Measurements from ENCODE around the gene ZNF335. TPM values are rescaled to one million over a fixed set of nuclear protein-coding genes. Genes with fewer than 3 reads are reported as not detected.

The ZNF335 gene
- total RNA-seq, 1 donor from 2014 or later: 7.2 TPM

- Mint-ChIP-seq H3K27ac (no peak overlapping the region), H3K9me3 (no peaks in the 10 kb centered on the region), H3K36me3 (no peaks in the 10 kb centered on the region), H3K4me1 (peaks cover 31% of the 10 kb centered on the region), H3K27me3 (ENCODE audit: insufficient read depth, low read depth) (peaks cover 5% of the 10 kb centered on the region), H3K4me3 (no peak overlapping the region)
- Histone ChIP-seq H3K79me2 (ENCODE audit: low read depth) (no peaks in the 10 kb centered on the region), H4K20me1 (ENCODE audit: low read depth) (no peaks in the 10 kb centered on the region), H3K36me3 (no peaks in the 10 kb centered on the region), H3K4me1 (peaks cover 11% of the 10 kb centered on the region), H3K27me3 (no peaks in the 10 kb centered on the region), H3K27ac (no peak overlapping the region), H2AFZ (replicated peaks) (no peak overlapping the region), H3K9me3 (ENCODE audit: low read depth) (no peaks in the 10 kb centered on the region), H3F3A (ENCODE audit: low read depth) (no peaks in the 10 kb centered on the region), H3K9ac (no peak overlapping the region), H3K4me3 (no peak overlapping the region), H3K4me2 (no peak overlapping the region)
- no peak for DNase-seq (ENCODE audit: low spot score)
- TF ChIP-seq CTCF (IDR thresholded peaks at IDR 0.05) (no peak), EZH2phosphoT487 (IDR thresholded peaks at IDR 0.05) (no peak), EZH2 (IDR thresholded peaks at IDR 0.05) (no peak)
Measured at GRCh38 chr20:46004889-46005473, 33.0 kb upstream of the ZNF335 start.

GRCh38 chr20:46004187-46004586 is 32.2 kb upstream of the ZNF335 start:
- H3K4me1 Mint-ChIP-seq: peaks cover 32% of the 10 kb centered on the region
- Histone ChIP-seq H3K9me3 (ENCODE audit: low read depth) (no peaks in the 10 kb centered on the region), H3K36me3 (no peaks in the 10 kb centered on the region), H2AFZ (replicated peaks) (no peak overlapping the region), H3K4me2 (no peak overlapping the region), H4K20me1 (ENCODE audit: low read depth) (no peaks in the 10 kb centered on the region), H3K27me3 (no peaks in the 10 kb centered on the region), H3K4me3 (no peak overlapping the region), H3F3A (ENCODE audit: low read depth) (no peaks in the 10 kb centered on the region), H3K27ac (no peak overlapping the region), H3K79me2 (ENCODE audit: low read depth) (no peaks in the 10 kb centered on the region), H3K9ac (no peak overlapping the region), H3K4me1 (peaks cover 11% of the 10 kb centered on the region)
- no peak overlapping the region for H3K27ac Mint-ChIP-seq
- H3K27me3 Mint-ChIP-seq (ENCODE audit: insufficient read depth, low read depth): peaks cover 3% of the 10 kb centered on the region
- no peaks in the 10 kb centered on the region for H3K9me3 Mint-ChIP-seq
- H3K4me3 Mint-ChIP-seq: no peak overlapping the region
- H3K36me3 Mint-ChIP-seq: no peaks in the 10 kb centered on the region
- DNase-seq (ENCODE audit: low spot score): no peak
- no peak for TF ChIP-seq EZH2 (IDR thresholded peaks at IDR 0.05)

- Histone ChIP-seq H3K36me3 (no peaks in the 10 kb centered on the region), H3K79me2 (ENCODE audit: low read depth) (no peaks in the 10 kb centered on the region), H3K27ac (no peak overlapping the region), H4K20me1 (ENCODE audit: low read depth) (no peaks in the 10 kb centered on the region), H3K9ac (no peak overlapping the region), H3K27me3 (no peaks in the 10 kb centered on the region), H3K4me2 (no peak overlapping the region), H3K4me3 (no peak overlapping the region), H3F3A (ENCODE audit: low read depth) (no peaks in the 10 kb centered on the region), H3K9me3 (ENCODE audit: low read depth) (no peaks in the 10 kb centered on the region), H2AFZ (replicated peaks) (no peak overlapping the region), H3K4me1 (peaks cover 5% of the 10 kb centered on the region)
- Mint-ChIP-seq H3K4me3 (no peak overlapping the region), H3K27ac (no peak overlapping the region), H3K36me3 (no peaks in the 10 kb centered on the region), H3K4me1 (peaks cover 19% of the 10 kb centered on the region), H3K27me3 (ENCODE audit: insufficient read depth, low read depth) (peaks cover 3% of the 10 kb centered on the region), H3K9me3 (no peaks in the 10 kb centered on the region)
- no peak for DNase-seq (ENCODE audit: low spot score)
- TF ChIP-seq EZH2phosphoT487 (IDR thresholded peaks at IDR 0.05) (no peak), CTCF (IDR thresholded peaks at IDR 0.05) (no peak), EZH2 (IDR thresholded peaks at IDR 0.05) (no peak)
Measured at GRCh38 chr20:46002008-46002407, 30.0 kb upstream of the ZNF335 start.

GRCh38 chr20:46001498-46001897 is 29.5 kb upstream of the ZNF335 start:
- Histone ChIP-seq H3K36me3 (no peaks in the 10 kb centered on the region), H2AFZ (replicated peaks) (no peak overlapping the region)

More at GRCh38 chr20:46001498-46001897, 29.5 kb upstream of the ZNF335 start:
- H3K9ac ChIP-seq: no peak overlapping the region
- no peaks in the 10 kb centered on the region for H3K79me2 ChIP-seq (ENCODE audit: low read depth)
- DNase-seq (ENCODE audit: low spot score): no peak
- no peaks in the 10 kb centered on the region for H3K9me3 ChIP-seq (ENCODE audit: low read depth)
- H3K27ac ChIP-seq: no peak overlapping the region
- no peak overlapping the region for H3K4me3 Mint-ChIP-seq
- H3K36me3 Mint-ChIP-seq: no peaks in the 10 kb centered on the region
- H3F3A ChIP-seq (ENCODE audit: low read depth): no peaks in the 10 kb centered on the region
- H3K4me3 ChIP-seq: no peak overlapping the region
- H3K27me3 Mint-ChIP-seq (ENCODE audit: insufficient read depth, low read depth): peaks cover 3% of the 10 kb centered on the region
- H4K20me1 ChIP-seq (ENCODE audit: low read depth): no peaks in the 10 kb centered on the region
- H3K27me3 ChIP-seq: no peaks in the 10 kb centered on the region
- no peaks in the 10 kb centered on the region for H3K9me3 Mint-ChIP-seq
- H3K4me2 ChIP-seq: no peak overlapping the region
- peaks cover 5% of the 10 kb centered on the region for H3K4me1 ChIP-seq
- no peak for TF ChIP-seq EZH2phosphoT487 (IDR thresholded peaks at IDR 0.05)
- no peak for TF ChIP-seq EZH2 (IDR thresholded peaks at IDR 0.05)
- no peak for TF ChIP-seq CTCF (IDR thresholded peaks at IDR 0.05)
- H3K4me1 Mint-ChIP-seq: peaks cover 19% of the 10 kb centered on the region
- H3K27ac Mint-ChIP-seq: no peak overlapping the region
